CD4-positive, alpha-beta T cell (primary cell): Measurements from ENCODE around the gene GORASP1. TPM values are rescaled to one million over a fixed set of nuclear protein-coding genes. Genes with fewer than 3 reads are reported as not detected.
A peak's percentile ranks its signal among the peaks of the same experiment; 100 is the strongest.

Experiments
- ATAC-seq: fragments of 200-7000 bp; cut with Tn5 transposase; one replicate; pipeline ENCODE4 v1.10.0; 2022; ENCODE audit warnings: mild to moderate bottlenecking; ENCODE audit not compliant: poor library complexity
- CTCF ChIA-PET: fragments of 350-600 bp; sonication (Branson Sonifier 250); formaldehyde crosslinking; loops from one replicate; lab custom pipeline; 2021; ENCODE audit warnings: antibody characterized with exemption, inconsistent platforms; lab: Charles Lee
- POLR2A ChIA-PET: fragments of 350-600 bp; sonication (Branson Sonifier 250); formaldehyde crosslinking; loops from one replicate; lab custom pipeline; 2021; ENCODE audit warnings: antibody characterized with exemption, inconsistent platforms; lab: Charles Lee
- DNase-seq, 14 experiments: peaks; one replicate each; pipeline ENCODE4 v3.0.0-alpha.2; 2013 to 2020; ENCODE audit warnings: mixed read lengths in 2 of 14
- H3K27ac ChIP-seq, 2 donors: one replicate each; pipeline versions ENCODE4 v1.5.1 to v1.7.0; 2013; ENCODE audit warnings: low read length in 2 of 2, low read depth in 1 of 2, mild to moderate bottlenecking in 1 of 2
- H3K27me3 ChIP-seq, 2 experiments: 1 replicate in 1 of 2; 2 replicates in 1 of 2; pipeline versions ENCODE4 v1.6.1 to v1.7.0; 2013; ENCODE audit warnings: low read length in 2 of 2, control low read depth in 1 of 2, mild to moderate bottlenecking in 1 of 2, moderate library complexity in 1 of 2; ENCODE audit not compliant: insufficient read depth in 2 of 2, control insufficient read depth in 1 of 2
- H3K36me3 ChIP-seq: one replicate; pipeline ENCODE4 v1.6.1; 2013; ENCODE audit warnings: low read length, control low read depth; ENCODE audit not compliant: insufficient read depth
- H3K4me1 ChIP-seq: one replicate; pipeline ENCODE4 v1.6.1; 2013; ENCODE audit warnings: low read length, control low read depth; ENCODE audit not compliant: insufficient read depth
- H3K4me3 ChIP-seq: one replicate; pipeline ENCODE4 v1.5.1; 2013; ENCODE audit warnings: mild to moderate bottlenecking, low read length, moderate library complexity
- H3K9me3 ChIP-seq, 2 experiments: 1 replicate in 1 of 2; 2 replicates in 1 of 2; pipeline versions ENCODE4 v1.6.1 to v1.7.0; 2013; ENCODE audit warnings: low read length in 2 of 2, mild to moderate bottlenecking in 2 of 2, control low read depth in 1 of 2, moderate library complexity in 1 of 2; ENCODE audit not compliant: control insufficient read depth in 1 of 2, insufficient read depth in 1 of 2
- H3K27ac Mint-ChIP-seq: one replicate; pipeline ENCODE4 v1.8.0; 2020; ENCODE audit warnings: mixed read lengths
- H3K27me3 Mint-ChIP-seq: one replicate; pipeline ENCODE4 v1.8.0; 2021; ENCODE audit warnings: mixed read lengths
- H3K36me3 Mint-ChIP-seq: one replicate; pipeline ENCODE4 v1.8.0; 2021; ENCODE audit warnings: low read depth, mixed read lengths
- H3K4me1 Mint-ChIP-seq: one replicate; pipeline ENCODE4 v1.8.0; 2021; ENCODE audit warnings: low read depth, mixed read lengths
- H3K4me3 Mint-ChIP-seq: one replicate; pipeline ENCODE4 v1.8.0; 2020; ENCODE audit warnings: mild to moderate bottlenecking, mixed read lengths
- H3K9me3 Mint-ChIP-seq: one replicate; pipeline ENCODE4 v1.8.0; 2020; ENCODE audit warnings: mixed read lengths
- CTCF ChIP-seq: fragments of 200-600 bp; IDR thresholded peaks from one replicate; pipeline ENCODE4 v1.8.0; 2022; ENCODE audit warnings: antibody characterized with exemption, mild to moderate bottlenecking
- intact Hi-C, 2 experiments: fragments of 100-400 bp; cut with DNase I in 1 of 2; cut with micrococcal nuclease in 1 of 2; formaldehyde crosslinking; loops; one replicate each; pipeline versions ENCODE4 v1.15.1 to v1.9.0; 2023 to 2025; cut with DNase I, micrococcal nuclease
- total RNA-seq, 174 experiments: library from RNA in 2 of 174; stranded (reverse) in 2 of 174; gene quantifications; one replicate each; pipeline ENCODE4 v1.2.3 and lab custom pipeline; 2021 to 2026

GORASP1 gene
- total RNA-seq, 2 experiments from 2014 or later, result 29.1 to 31.5 TPM

GRCh38 chr3:39056151-39056550 lies 51.3 kb downstream of the GORASP1 start:
- DNase-seq (no peak), ATAC-seq (no peak)
- peaks cover 77% of the 10 kb centered on the region for H3K4me1 Mint-ChIP-seq
- POLR2A ChIA-PET, result interaction anchor here (0.6 kb wide), 1 partner anchor 350 kb away, joined by 4 read pairs; no protein-coding TSS in a partner anchor
- CTCF ChIA-PET, result interaction anchor here (1.3 kb wide), 1 partner anchor 26 kb away, joined by 3 read pairs; no protein-coding TSS in a partner anchor
- H3K27me3 ChIP-seq, result no peaks in the 10 kb centered on the region
- H3K4me1 ChIP-seq, result peaks cover 22% of the 10 kb centered on the region
- peaks cover 38% of the 10 kb centered on the region for H3K36me3 Mint-ChIP-seq
- TF ChIP-seq CTCF, result no peak
- H3K27ac Mint-ChIP-seq, result no peak overlapping the region
- no peaks in the 10 kb centered on the region for H3K27me3 Mint-ChIP-seq
- H3K4me3 Mint-ChIP-seq, result no peak overlapping the region
- H3K9me3 ChIP-seq, result no peaks in the 10 kb centered on the region
- intact Hi-C loops, result loop anchor here in 1 of 2 experiments (10.0 kb wide), 1 partner anchor 89 kb away; no protein-coding TSS in a partner anchor
- no peak overlapping the region for H3K4me3 ChIP-seq
- H3K27ac ChIP-seq, result no peak overlapping the region
- H3K36me3 ChIP-seq, result peaks cover 6% of the 10 kb centered on the region
- H3K9me3 Mint-ChIP-seq, result peaks cover 2% of the 10 kb centered on the region

GRCh38 chr3:39053696-39054095 lies 53.7 kb downstream of the GORASP1 start:
- Mint-ChIP-seq H3K4me1 (peaks cover 82% of the 10 kb centered on the region), H3K27me3 (no peaks in the 10 kb centered on the region), H3K36me3 (peaks cover 27% of the 10 kb centered on the region), H3K9me3 (no peaks in the 10 kb centered on the region), H3K4me3 (peak overlapping the region; percentile 75), H3K27ac (peak overlapping the region; percentile 99)
- DNase-seq (no peak), ATAC-seq (no peak)
- ChIA-PET CTCF (no interaction called here), POLR2A (no interaction called here)
- intact Hi-C loops, result loop anchor here (2.0 to 10.0 kb wide), 4 partner anchors 51 to 1404 kb away; partner anchors contain the start of genes RPL14 (in 1 of the 2) and SLC25A38 (in 1 of the 2)
- Histone ChIP-seq H3K36me3 (peaks cover 6% of the 10 kb centered on the region), H3K27ac (no peak overlapping the region), H3K9me3 (no peaks in the 10 kb centered on the region), H3K4me1 (peaks cover 25% of the 10 kb centered on the region), H3K27me3 (no peaks in the 10 kb centered on the region), H3K4me3 (no peak overlapping the region)
- TF ChIP-seq CTCF, result no peak

- Histone ChIP-seq H3K4me1 (peaks cover 25% of the 10 kb centered on the region), H3K36me3 (no peaks in the 10 kb centered on the region), H3K9me3 (no peaks in the 10 kb centered on the region), H3K4me3 (peak overlapping the region; percentile 84), H3K27ac (peak overlapping the region; percentile 90 to 95), H3K27me3 (no peaks in the 10 kb centered on the region)
- H3K27me3 Mint-ChIP-seq, result no peaks in the 10 kb centered on the region
- H3K4me1 Mint-ChIP-seq, result peaks cover 75% of the 10 kb centered on the region
- H3K27ac Mint-ChIP-seq, result peak overlapping the region; percentile 99
- H3K36me3 Mint-ChIP-seq, result peaks cover 22% of the 10 kb centered on the region
- POLR2A ChIA-PET, result interaction anchor here (0.6 to 1.2 kb wide), 2 partner anchors 53 to 95 kb away, joined by 3 read pairs; no protein-coding TSS in a partner anchor
- no peak for TF ChIP-seq CTCF
- H3K9me3 Mint-ChIP-seq, result no peaks in the 10 kb centered on the region
- intact Hi-C loops, result loop anchor here (2.0 to 10.0 kb wide), 4 partner anchors 52 to 1405 kb away; partner anchors contain the start of genes RPL14 (in 1 of the 2) and SLC25A38 (in 1 of the 2)
- no peak for ATAC-seq
- peak in 1 of 14 experiments; percentile 21 for DNase-seq
- peak overlapping the region; percentile 95 for H3K4me3 Mint-ChIP-seq
- CTCF ChIA-PET, result interaction anchor here (1.4 kb wide), 1 partner anchor 236 kb away, joined by 3 read pairs; no protein-coding TSS in a partner anchor
These were observed 54.8 kb downstream of the GORASP1 start for GRCh38 chr3:39052583-39052982.
